ENCODE measurements around the gene TNRC18.

DNA sequence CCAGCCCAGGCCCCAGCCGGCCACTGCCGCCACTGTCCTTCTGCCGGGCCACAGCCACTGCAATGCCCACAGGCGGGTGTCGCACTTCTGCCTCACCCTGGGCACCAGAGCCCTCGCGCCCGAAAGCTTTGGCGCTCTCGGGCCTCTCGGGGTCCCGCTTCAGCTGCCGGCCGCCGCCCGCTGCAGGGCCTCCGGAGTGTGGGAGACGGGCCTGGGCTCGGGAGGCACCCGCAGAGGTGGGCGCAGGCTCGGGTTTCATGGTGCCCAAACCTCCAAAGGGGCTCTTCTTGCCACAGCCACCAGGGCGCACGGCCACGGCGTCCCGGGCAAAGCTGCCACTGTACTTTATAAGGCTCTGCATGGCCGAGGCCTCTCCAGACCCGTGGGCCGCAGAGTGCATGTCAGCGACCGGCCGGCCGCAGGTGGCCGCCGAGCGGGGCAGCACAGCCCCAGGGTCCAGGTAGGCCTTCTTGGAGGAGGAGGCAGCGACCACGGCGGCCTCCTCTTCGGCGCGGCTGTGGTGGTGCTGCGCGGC, 35.9 kb downstream of the TNRC18 start:
- TF ChIP-seq, protein P1, sequence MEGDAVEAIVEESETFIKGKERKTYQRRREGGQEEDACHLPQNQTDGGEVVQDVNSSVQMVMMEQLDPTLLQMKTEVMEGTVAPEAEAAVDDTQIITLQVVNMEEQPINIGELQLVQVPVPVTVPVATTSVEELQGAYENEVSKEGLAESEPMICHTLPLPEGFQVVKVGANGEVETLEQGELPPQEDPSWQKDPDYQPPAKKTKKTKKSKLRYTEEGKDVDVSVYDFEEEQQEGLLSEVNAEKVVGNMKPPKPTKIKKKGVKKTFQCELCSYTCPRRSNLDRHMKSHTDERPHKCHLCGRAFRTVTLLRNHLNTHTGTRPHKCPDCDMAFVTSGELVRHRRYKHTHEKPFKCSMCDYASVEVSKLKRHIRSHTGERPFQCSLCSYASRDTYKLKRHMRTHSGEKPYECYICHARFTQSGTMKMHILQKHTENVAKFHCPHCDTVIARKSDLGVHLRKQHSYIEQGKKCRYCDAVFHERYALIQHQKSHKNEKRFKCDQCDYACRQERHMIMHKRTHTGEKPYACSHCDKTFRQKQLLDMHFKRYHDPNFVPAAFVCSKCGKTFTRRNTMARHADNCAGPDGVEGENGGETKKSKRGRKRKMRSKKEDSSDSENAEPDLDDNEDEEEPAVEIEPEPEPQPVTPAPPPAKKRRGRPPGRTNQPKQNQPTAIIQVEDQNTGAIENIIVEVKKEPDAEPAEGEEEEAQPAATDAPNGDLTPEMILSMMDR (IDR thresholded peaks at IDR 0.05) = no peak
- no peak for TF ChIP-seq POLR2A (IDR thresholded peaks at IDR 0.05)

Measured in lower leg skin (tissue), 3 donors.